Hepatocyte (in vitro differentiated cells): ENCODE results near the gene DAPP1. TPM values are rescaled to one million over a fixed set of nuclear protein-coding genes. Genes with fewer than 3 reads are reported as not detected.

Source experiments
- DNase-seq: peaks from one replicate; pipeline ENCODE4 v3.0.0-alpha.2; 2016; ENCODE audit warnings: low spot score
- H2AFZ ChIP-seq: fragments of 200-600 bp; sonication (generic); 2 replicates; pipeline ENCODE4 v1.6.0; 2016; ENCODE audit warnings: antibody characterized with exemption, mild to moderate bottlenecking
- H3K27ac ChIP-seq: fragments of 200-600 bp; sonication (generic); 2 replicates; pipeline ENCODE4 v1.5.1; 2016; ENCODE audit warnings: mild to moderate bottlenecking
- H3K27me3 ChIP-seq: fragments of 200-600 bp; sonication (generic); 2 replicates; pipeline ENCODE4 v1.6.1; 2016
- H3K36me3 ChIP-seq: fragments of 200-600 bp; sonication (generic); replicated peaks from 2 replicates; pipeline ENCODE4 v1.5.1; 2016; ENCODE audit warnings: low read depth; ENCODE audit not compliant: insufficient read depth
- H3K4me1 ChIP-seq: fragments of 200-600 bp; sonication (generic); 2 replicates; pipeline ENCODE4 v1.5.1; 2016; ENCODE audit warnings: mild to moderate bottlenecking, moderate library complexity; ENCODE audit not compliant: insufficient read depth
- H3K4me2 ChIP-seq: fragments of 200-600 bp; sonication (generic); 2 replicates; pipeline ENCODE4 v1.6.0; 2016
- H3K4me3 ChIP-seq: fragments of 200-600 bp; sonication (generic); 2 replicates; pipeline ENCODE4 v1.5.1; 2016; ENCODE audit warnings: mild to moderate bottlenecking
- H3K79me2 ChIP-seq: fragments of 200-600 bp; sonication (generic); 2 replicates; pipeline ENCODE4 v1.6.0; 2017; ENCODE audit warnings: mild to moderate bottlenecking
- H3K9me2 ChIP-seq: fragments of 200-600 bp; sonication (generic); replicated peaks from 2 replicates; pipeline ENCODE4 v1.6.0; 2017; ENCODE audit warnings: mild to moderate bottlenecking; ENCODE audit not compliant: insufficient read depth
- H3K9me3 ChIP-seq: fragments of 200-600 bp; sonication (generic); 2 replicates; pipeline ENCODE4 v1.5.1; 2016; ENCODE audit warnings: low read depth, mild to moderate bottlenecking
- H4K20me1 ChIP-seq: fragments of 200-600 bp; sonication (generic); 2 replicates; pipeline ENCODE4 v1.6.0; 2016; ENCODE audit warnings: mild to moderate bottlenecking; ENCODE audit not compliant: insufficient read depth, poor library complexity, severe bottlenecking
- EZH2 ChIP-seq: fragments of 200-600 bp; sonication (generic); IDR thresholded peaks from 2 replicates; pipeline ENCODE4 v1.6.1; 2016; ENCODE audit warnings: antibody characterized with exemption, mild to moderate bottlenecking, borderline replicate concordance
- EZH2phosphoT487 ChIP-seq: fragments of 200-600 bp; sonication (generic); IDR thresholded peaks from one replicate; pipeline ENCODE4 v1.6.1; 2018; ENCODE audit warnings: antibody characterized with exemption, mild to moderate bottlenecking, low read depth, moderate library complexity; ENCODE audit not compliant: unreplicated experiment, severe bottlenecking
- WGBS: methylation state at CpG from one replicate; pipeline ENCODE4 v1.1.6; 2016; ENCODE audit warnings: low lambda C conversion rate; ENCODE audit errors: missing lambda C conversion rate; 5-methylcytosine and 5-hydroxymethylcytosine counted together
- polyA plus RNA-seq: library from polyadenylated mRNA; unstranded; fragments of >200 nt; fragmentation: Nextera tagmentation; extraction: Ambion mirVana; gene quantifications from 2 replicates; pipeline ENCODE4 v1.2.1, GENCODE V29; 2016
- total RNA-seq: library from RNA; depleted of rRNA; stranded (reverse); fragments of >200 nt; gene quantifications from 2 replicates; pipeline ENCODE4 v1.2.3, GENCODE V29; 2014
- TF ChIP-seq, protein P1 (sequence below): fragments of 200-600 bp; sonication (generic); IDR thresholded peaks from 2 replicates; pipeline ENCODE4 v1.5.1; 2016; ENCODE audit warnings: antibody characterized with exemption, mild to moderate bottlenecking; ENCODE audit not compliant: poor library complexity

The DAPP1 gene
- total and polyA plus RNA-seq, 2 experiments from 2014 or later, result 1.7 to 2.0 TPM

DNA sequence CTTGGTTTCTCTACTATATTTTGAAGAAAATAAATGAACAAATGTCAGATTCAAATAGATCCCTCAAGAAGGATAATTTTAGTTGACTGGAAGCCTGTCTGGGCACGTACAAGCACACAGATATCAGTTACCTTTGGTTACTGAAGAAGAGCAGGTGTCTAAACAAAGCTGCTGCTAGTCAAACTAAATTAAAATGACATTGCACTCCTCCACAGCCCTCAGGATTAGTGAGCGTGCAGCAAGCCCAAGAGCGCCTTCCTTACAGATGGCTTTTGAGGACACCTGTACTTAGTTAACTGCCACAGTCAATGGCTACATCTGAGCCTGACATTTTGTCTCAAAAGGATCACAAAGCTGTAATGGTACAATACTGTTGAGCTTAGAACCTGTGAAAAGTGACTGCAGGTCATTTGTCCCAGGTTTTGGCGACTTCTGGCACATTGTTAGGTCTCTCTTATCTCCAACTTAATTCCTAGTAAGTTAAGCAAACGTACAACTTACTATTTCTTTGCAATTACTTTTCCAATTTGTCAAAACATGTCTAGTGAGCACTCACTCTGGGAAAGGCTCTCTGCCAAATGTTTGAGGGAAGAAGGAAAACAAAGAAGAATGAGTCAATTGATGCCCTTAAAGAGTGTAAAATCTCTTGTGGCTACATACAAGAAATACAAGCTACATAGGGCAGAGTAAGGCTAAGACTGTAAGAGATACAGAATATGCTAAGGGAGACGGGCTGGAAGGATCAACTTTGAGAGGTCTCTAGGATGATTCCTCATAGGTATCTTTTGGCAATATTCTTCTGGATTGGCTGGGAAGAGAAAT is 25.6 kb upstream of the DAPP1 start:
- no peaks in the 10 kb centered on the region for H4K20me1 ChIP-seq
- no peaks in the 10 kb centered on the region for H3K79me2 ChIP-seq
- TF ChIP-seq, protein P1, sequence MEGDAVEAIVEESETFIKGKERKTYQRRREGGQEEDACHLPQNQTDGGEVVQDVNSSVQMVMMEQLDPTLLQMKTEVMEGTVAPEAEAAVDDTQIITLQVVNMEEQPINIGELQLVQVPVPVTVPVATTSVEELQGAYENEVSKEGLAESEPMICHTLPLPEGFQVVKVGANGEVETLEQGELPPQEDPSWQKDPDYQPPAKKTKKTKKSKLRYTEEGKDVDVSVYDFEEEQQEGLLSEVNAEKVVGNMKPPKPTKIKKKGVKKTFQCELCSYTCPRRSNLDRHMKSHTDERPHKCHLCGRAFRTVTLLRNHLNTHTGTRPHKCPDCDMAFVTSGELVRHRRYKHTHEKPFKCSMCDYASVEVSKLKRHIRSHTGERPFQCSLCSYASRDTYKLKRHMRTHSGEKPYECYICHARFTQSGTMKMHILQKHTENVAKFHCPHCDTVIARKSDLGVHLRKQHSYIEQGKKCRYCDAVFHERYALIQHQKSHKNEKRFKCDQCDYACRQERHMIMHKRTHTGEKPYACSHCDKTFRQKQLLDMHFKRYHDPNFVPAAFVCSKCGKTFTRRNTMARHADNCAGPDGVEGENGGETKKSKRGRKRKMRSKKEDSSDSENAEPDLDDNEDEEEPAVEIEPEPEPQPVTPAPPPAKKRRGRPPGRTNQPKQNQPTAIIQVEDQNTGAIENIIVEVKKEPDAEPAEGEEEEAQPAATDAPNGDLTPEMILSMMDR, result no peak
- TF ChIP-seq EZH2 (no peak), EZH2phosphoT487 (no peak)
- 56% methylated on average over 6 of the region's 6 CpGs for WGBS
- no peak for DNase-seq
- no peaks in the 10 kb centered on the region for H3K9me2 ChIP-seq
- no peak overlapping the region for H3K4me3 ChIP-seq
- H3K27ac ChIP-seq, result no peak overlapping the region
- no peaks in the 10 kb centered on the region for H3K36me3 ChIP-seq
- H3K4me1 ChIP-seq, result no peaks in the 10 kb centered on the region
- no peak overlapping the region for H2AFZ ChIP-seq
- H3K4me2 ChIP-seq, result no peak overlapping the region
- H3K27me3 ChIP-seq, result no peaks in the 10 kb centered on the region
- H3K9me3 ChIP-seq, result no peaks in the 10 kb centered on the region

DNA sequence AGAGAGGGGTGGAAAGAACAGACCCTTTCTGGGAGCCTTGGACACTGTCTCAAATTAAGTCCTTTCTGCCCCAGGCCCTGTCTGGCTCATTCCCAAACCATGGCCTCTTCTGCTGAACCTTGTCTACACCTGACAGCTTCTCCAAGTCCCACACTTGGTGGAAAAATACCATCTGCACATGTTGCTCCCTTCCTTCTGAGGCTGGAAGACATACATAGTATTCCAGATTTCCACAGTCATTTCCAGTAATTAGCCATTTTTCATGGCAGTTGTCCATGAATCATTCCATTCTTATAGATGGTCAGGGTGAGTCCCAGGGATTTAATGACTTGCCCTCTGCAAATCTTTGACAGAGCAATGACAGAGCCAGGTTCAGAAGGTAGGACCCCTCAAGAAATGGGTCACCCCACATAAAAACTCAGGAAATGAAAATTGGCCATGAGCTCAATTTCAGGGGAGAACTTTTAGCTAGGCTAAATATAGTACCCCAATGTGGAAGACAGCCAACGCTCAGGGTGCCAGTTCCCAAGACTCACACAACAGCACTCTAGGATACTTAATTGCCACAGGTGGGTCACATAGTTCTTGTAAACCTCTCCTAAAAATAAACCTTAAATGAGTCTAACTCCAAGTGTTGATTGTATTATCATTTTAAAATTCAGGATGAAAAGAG is 16.2 kb upstream of the DAPP1 start:
- H3K4me3 ChIP-seq, result no peak overlapping the region
- H4K20me1 ChIP-seq, result no peaks in the 10 kb centered on the region
- H3K9me2 ChIP-seq, result no peaks in the 10 kb centered on the region
- no peak for DNase-seq
- no peaks in the 10 kb centered on the region for H3K9me3 ChIP-seq
- H3K27me3 ChIP-seq, result no peaks in the 10 kb centered on the region
- H3K79me2 ChIP-seq, result no peaks in the 10 kb centered on the region
- H3K4me2 ChIP-seq, result no peak overlapping the region
- no peak overlapping the region for H2AFZ ChIP-seq
- no peak overlapping the region for H3K27ac ChIP-seq
- 92% methylated on average over 1 of the region's 1 CpG for WGBS
- H3K4me1 ChIP-seq, result no peaks in the 10 kb centered on the region
- H3K36me3 ChIP-seq, result no peaks in the 10 kb centered on the region
- TF ChIP-seq, protein P1, result no peak
- TF ChIP-seq EZH2phosphoT487 (no peak), EZH2 (no peak)

DNA sequence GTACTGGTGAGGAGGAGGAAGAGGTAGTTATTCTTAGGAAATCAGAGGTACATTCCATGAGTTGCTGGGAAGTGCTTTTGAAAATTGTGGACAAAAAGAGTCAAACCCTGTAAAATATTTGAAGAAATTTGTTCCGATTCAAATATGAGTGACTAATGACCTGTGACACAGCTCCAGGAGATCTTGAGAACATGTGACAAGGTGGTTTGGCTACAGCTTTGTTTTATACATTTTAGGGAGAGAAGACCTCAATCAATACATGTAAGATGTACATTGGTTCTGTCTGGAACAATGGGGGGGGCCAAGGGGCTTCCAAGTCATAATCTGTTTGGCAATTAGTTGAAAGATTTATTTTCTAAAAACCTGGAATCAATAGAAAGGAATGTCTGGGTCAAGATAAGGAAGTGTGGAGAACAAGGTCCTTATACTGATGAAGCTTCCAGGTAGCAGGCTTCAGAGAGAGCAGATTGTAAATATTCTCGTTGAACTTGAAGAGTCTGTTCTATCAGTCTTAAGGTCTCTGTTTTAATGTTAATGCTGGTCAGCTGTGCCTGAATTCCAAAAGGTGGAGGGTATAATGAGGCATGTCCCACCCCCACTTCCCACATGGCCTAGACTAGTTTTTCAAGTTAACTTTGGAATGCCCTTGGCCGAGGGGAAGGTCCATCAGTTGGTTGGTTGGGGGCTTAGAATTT is 15.5 kb upstream of the DAPP1 start:
- no peaks in the 10 kb centered on the region for H3K4me1 ChIP-seq
- H3K4me3 ChIP-seq, result no peak overlapping the region
- no peaks in the 10 kb centered on the region for H3K79me2 ChIP-seq
- no peaks in the 10 kb centered on the region for H3K9me2 ChIP-seq
- no peak overlapping the region for H3K27ac ChIP-seq
- no peak overlapping the region for H3K4me2 ChIP-seq
- H3K27me3 ChIP-seq, result no peaks in the 10 kb centered on the region
- H3K9me3 ChIP-seq, result no peaks in the 10 kb centered on the region
- WGBS, result 79% methylated on average over 3 of the region's 3 CpGs
- H2AFZ ChIP-seq, result no peak overlapping the region
- DNase-seq, result no peak
- no peak for TF ChIP-seq EZH2phosphoT487
- H3K36me3 ChIP-seq, result no peaks in the 10 kb centered on the region
- H4K20me1 ChIP-seq, result no peaks in the 10 kb centered on the region
